GM19452 (cell line): ENCODE data around the gene IQCE.

Experiments
- ATAC-seq: cut with Tn5 transposase; IDR thresholded peaks from one replicate; pipeline ENCODE4 v1.9.1; 2021; ENCODE audit not compliant: unreplicated experiment

Gene IQCE

DNA sequence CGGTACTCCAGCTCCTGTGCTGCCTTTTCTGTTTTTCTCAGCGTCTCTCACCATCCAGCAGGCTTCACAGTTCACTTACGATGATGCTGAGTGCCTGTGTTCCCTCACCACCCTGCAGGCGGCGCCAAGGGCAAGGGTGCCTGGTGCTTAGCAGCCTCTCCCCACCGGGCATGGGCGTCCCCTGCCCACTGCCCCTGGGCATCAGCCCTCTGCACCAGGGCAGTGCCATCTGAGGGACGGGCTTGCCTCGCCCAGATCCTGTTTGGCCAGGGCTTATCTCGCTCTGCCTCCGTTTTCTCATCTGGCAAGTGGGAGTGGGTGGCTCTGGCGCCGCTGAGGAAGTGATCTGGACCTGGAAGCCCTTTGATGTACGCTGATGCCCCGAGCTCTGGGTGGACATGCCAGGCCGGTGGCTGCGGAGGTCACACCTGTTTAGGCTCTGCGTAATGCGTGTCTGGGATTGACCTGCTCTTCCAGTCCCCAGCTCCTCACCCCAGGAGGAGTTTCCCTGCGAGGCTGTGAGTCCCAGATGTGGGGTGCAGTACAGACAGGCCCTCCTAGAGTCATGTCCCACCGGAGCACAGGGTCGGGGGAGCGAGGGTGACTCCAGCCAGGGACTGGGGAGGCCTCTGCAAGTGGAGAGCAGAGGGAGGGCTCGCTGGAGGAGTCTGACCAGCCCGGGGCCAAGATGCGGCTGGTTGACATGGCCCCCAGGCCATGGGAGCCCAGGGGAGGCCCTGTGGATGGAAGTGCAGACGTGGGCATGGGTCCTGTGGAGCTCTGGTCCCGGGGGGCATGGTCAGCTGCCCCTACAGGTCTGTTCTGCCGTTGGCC lies 84.8 kb downstream of the IQCE start:
- no peak for ATAC-seq

- ATAC-seq: no peak
Measured at GRCh38 chr7:2644220-2644561, 85.4 kb downstream of the IQCE start.

DNA sequence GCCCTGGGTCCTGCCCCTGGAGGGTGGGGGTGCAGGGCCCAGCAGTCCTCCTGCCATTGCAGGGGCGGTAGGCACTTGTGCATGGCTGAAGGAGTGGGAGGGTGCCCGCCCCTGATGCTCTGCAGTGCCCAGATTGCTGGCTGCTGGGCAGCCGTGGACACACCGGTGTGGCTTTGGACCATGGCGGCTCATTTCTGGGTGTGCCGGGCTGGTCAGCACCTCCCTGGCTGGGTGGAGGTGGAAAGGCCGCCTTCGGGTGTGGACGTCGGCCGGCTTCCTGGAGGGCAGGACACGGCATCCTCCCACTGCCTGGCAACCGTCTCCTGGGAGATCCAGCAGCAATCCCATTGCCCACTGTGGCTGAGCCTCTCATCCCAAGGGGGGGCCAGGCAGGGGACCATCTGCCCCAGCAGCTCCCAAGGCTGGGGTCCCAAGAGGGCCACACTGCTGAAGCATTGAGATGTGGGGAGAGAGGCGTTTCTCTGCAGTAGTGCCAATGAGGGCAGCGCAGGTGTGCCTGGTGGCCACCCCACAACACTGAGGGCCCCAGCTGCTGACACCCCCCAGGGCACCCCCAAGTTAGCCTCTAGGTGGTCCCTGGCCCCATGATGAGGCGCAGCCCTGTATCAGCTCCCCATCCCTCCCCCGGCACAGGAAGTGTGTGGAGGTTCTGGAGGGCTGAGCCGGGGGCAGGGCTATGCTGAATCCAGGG lies 85.9 kb downstream of the IQCE start:
- peak; percentile 34 for ATAC-seq

GRCh38 chr7:2645274-2645868 lies 86.6 kb downstream of the IQCE start:
- peak; percentile 59 for ATAC-seq

- no peak for ATAC-seq
Measured at GRCh38 chr7:2646336-2646679, 87.5 kb downstream of the IQCE start.

GRCh38 chr7:2646680-2647571 lies 88.1 kb downstream of the IQCE start:
- no peak for ATAC-seq

DNA sequence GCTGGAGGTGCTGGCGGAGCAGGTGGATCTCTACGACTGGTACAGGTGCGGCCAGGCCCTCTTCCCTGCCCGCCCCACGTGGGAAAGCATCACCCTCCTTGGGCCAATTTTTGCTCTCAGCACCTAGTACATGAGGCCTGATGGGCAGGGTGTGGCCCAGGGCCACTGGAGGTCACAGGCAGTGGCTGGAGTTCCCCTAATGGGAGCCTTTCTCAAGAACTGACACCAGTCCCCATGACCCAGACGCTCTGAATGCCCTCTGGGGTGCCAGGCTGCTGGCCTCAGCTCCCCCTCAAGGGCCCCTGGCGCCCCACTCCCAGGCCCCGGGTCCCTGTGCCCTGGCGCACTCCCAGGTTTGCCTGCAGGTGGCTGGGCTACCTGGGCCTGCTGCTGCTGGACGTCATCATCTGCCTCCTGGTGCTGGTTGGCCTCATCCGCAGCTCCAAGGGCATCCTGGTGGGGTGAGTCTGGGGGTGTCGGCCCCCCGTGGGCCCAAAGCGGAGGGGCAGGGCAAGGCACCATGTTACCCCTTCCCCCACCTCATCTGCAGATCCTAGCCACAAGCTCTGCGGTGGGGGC lies 88.9 kb downstream of the IQCE start:
- no peak for ATAC-seq

GRCh38 chr7:2649139-2649838 lies 90.5 kb downstream of the IQCE start:
- ATAC-seq: no peak

GRCh38 chr7:2649991-2650390 lies 91.2 kb downstream of the IQCE start:
- ATAC-seq: no peak

- ATAC-seq: no peak
Measured at GRCh38 chr7:2650451-2650850, 91.7 kb downstream of the IQCE start.

- ATAC-seq: no peak
Measured at GRCh38 chr7:2651336-2651735, 92.6 kb downstream of the IQCE start.

- ATAC-seq: no peak
Measured at GRCh38 chr7:2651847-2652735, 93.3 kb downstream of the IQCE start.

DNA sequence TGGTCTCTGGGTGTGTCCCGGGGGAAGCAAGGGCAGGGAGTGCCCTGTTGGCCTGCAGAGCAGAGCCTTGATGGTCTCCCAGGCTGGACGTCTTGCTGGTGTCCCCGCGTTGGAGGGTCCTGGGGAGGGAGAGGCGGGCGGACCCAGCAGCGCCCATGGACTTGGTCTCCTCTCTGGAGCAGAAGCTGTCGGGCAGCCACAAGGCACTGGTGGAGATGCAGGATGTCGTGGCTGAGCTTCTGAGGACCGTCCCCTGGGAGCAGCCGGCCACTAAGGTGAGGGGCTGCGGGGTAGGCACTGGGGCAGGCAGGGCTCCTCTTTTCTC lies 93.9 kb downstream of the IQCE start:
- ATAC-seq: no peak

GRCh38 chr7:2654059-2654458 lies 95.3 kb downstream of the IQCE start:
- no peak for ATAC-seq

DNA sequence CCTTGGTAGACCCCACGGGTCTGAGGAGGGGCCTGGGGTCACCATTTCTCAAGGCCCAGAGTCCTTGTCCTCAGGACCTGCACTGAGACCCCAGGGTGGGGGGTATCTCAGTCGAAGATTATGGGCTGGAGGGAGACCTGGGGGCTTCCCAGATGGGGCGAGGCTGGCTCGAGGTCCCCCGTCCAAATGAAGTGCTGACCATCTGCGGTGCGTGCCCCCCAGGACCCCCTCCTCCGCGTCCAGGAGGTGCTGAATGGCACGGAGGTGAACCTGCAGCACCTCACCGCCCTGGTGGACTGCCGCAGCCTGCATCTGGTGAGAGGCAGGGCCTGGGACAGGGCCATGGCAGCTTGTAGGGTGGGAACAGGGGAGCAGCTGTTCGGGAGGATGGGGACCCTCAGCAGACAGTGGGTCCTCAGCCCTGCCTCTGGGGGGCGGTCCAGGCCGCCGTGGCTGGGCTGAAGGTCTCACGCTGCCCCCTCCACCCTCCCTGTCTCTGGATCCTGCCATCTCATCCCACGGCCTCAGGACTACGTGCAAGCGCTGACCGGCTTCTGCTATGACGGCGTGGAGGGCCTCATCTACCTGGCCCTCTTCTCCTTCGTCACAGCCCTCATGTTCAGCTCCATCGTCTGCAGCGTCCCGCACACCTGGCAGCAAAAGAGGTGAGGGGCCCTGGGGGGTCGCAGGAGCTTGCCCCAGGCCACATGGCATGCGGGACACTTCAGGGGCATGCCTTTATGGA lies 97.3 kb downstream of the IQCE start:
- no peak for ATAC-seq

DNA sequence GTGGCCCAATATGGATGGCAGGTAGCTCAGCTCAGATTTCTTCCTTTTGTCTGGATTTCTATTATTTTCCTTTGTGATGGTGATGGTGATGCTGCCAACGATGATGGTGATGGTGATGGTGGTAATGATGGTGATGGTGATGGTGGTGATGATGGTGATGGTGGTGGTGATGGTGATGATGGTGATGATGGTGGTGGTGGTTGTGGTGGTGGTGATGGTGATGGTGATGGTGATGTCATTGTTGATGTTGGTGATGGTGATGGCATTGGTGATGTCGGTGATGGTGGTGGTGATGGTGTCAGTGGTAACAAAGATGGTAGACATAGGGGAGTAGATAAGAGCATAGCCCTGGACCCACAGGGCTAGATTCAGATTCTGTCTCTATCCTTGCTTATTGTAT lies 98.4 kb downstream of the IQCE start:
- ATAC-seq: no peak

DNA sequence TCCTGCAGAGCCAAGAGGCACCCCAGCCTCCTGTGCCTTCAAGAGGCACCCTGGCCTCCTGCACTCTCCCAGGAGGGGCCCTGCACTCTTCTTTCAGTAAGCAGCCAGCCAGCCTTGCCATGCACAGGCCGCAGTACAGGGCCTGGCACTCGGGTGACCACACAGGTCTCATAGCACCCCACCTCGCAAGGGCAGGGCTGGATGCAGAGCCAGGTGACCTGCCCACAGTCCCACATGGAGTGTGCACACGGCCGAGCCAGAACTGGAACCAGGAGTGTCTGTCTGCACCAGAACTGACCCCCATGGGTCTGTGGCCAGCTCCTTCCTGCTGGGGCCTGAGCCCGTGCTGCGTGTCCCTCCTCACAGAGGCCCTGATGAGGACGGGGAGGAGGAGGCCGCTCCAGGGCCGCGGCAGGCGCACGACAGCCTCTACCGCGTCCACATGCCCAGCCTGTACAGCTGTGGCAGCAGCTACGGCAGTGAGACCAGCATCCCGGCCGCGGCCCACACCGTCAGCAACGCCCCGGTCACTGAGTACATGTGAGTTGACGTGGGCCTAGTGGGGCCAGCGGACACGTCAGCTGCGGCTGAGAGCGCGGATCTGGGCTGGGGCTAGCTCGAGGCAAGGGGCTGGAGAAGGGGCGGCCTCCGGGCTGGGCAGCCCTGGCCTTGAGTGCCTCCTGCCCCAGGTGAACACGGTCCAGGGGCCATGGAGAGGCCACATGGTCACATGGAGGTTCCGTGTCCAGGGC lies 99.3 kb downstream of the IQCE start:
- no peak for ATAC-seq

DNA sequence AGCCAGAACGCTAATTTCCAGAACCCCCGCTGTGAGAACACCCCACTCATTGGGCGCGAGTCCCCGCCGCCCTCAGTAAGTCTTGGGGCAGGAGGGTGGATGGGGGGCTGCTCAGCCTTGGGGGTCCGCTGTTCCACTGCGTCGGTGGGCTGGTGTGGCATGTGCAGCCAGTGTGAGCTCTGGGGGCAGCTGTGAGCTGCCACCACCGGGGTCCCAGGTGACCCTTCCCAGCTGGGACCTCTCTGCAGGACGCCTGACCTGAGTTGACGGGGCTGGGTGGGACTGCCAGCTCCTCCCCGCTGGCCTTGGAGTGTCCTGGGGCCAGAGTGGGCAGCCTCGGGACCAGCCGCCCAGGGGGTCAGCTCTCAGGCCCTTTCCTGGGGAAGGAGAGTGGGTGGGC lies 100.2 kb downstream of the IQCE start:
- no peak for ATAC-seq
